HG03565 (cell line): ENCODE measurements around the gene NR3C2.
"Not testable (repeated sequence)": the region's sequence is repeated elsewhere in the genome, so short reads cannot be mapped to it uniquely, and the experiment has no call there.

ENCODE experiments used
- ATAC-seq: cut with Tn5 transposase; IDR thresholded peaks from one replicate; pipeline ENCODE4 v1.9.1; 2021; ENCODE audit warnings: mild to moderate bottlenecking, moderate library complexity; ENCODE audit not compliant: unreplicated experiment

NR3C2 gene

GRCh38 chr4:148323316-148323715 is 118.9 kb downstream of the NR3C2 start:
- ATAC-seq = not testable (repeated sequence)

DNA sequence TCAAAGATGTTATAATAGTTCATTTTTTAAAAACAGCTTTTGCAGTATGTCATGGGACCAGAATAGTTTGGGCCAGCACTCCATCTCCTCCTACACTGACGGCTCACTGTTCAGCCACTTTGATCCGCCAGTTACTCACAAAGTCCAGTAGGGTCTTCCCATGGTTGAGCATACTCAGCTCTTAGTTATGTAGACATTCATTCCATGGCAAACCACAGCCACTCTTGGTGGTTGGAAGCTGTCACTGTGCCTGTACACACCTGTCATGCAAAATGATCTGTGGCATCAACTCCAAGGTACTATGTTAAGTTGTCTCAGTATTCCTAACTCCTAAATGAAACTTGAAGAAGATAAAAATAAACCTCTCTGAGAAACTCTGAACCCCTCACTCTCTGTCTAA is 127.2 kb downstream of the NR3C2 start:
- no peak for ATAC-seq

GRCh38 chr4:148312956-148313490 is 129.2 kb downstream of the NR3C2 start:
- ATAC-seq = no peak

DNA sequence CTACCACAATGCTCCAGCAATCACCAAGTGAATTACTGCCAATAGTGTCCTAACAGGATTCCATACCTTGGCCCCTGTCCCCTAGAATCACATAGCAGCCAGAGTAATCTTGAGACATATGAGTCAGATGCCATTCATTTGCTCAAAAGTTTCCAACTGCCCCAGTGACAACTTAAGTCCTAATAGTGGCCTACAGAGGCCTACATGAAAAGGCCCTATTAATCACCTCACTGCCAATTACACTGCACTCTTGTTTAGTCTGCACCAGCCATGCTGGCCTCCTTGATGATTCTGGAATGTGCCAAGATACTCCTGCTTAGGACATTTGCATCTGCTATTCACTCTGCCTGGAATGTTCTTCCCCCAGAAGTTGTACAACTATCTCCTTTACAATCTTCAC is 130.7 kb downstream of the NR3C2 start:
- no peak for ATAC-seq

DNA sequence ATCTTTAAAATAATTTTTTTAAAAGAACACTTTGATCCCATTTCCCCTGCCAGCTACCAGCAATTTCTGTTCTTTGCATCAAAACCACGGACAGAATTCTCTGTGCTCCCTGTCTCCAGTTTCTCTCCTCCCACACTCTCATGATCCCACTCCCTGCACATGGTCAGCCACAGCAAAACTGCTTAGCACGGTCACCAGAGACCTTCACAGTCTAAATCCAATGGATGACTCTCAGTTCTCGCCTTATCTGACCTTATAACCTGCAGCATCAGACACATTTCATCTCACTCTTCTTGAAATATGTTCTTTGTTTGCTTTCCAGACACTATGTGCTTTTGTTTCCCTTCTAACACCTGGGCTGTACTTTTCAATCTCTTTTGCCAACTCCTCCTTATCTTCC is 131.5 kb downstream of the NR3C2 start:
- ATAC-seq = no peak

- no peak for ATAC-seq
Measured at GRCh38 chr4:148305751-148306150, 136.5 kb downstream of the NR3C2 start.

DNA sequence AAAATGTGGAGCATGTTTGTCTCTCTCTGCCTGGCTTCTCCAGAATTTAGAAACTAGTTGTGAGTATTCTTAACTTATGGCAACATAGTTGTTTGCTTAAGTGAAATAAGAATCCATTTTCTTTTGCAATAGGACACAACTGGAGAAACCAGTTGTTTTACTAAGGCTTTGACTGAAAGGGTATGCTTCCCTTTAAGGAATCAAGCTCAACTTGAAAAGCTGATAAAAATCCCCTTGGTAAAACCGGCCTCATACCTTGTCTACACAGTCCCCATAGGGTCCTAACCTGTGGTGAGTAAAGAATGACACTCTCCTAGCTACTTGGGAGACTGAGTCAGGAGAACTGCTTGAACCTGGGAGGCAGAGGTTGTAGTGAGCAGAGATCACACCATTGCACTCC is 139.8 kb downstream of the NR3C2 start:
- no peak for ATAC-seq

DNA sequence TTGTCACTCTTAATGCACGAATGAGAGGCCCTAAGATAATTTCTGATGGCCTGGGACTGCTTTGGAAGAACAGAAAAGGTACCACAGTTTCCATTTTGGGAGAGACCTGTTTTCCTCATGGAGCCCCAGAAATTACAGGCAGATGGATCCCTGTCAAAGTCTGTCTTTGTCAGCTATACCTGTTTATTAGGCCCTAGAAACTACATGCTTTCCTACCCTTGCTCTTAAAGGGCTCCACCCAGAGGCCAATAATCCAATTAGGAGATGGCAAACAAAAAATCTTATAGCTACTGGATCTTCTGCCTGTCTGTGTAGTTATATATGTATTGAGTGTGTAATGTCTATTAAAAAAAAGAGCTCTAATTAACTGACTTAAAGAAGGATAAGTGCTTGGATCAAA is 141.3 kb downstream of the NR3C2 start:
- ATAC-seq = no peak

- no peak for ATAC-seq
Measured at GRCh38 chr4:148299337-148299736, 142.9 kb downstream of the NR3C2 start.

DNA sequence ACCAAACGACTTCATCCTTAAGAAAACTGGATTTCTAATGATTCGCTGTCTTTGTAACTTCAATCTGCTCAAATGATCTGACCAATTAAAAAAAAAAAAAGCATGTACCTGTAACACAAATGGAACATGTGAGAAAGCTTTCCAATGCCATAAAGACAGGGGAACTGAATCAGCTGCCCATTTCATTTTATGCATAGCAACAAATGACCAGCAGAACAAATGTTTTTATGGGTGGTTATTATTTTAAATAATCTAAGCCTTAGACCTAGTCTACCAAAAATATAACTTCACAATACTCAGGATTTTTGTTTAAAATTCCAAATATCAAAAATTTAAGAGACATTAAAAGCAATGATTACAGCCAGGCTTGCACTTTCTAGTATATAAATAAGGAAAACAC is 145.7 kb downstream of the NR3C2 start:
- no peak for ATAC-seq

DNA sequence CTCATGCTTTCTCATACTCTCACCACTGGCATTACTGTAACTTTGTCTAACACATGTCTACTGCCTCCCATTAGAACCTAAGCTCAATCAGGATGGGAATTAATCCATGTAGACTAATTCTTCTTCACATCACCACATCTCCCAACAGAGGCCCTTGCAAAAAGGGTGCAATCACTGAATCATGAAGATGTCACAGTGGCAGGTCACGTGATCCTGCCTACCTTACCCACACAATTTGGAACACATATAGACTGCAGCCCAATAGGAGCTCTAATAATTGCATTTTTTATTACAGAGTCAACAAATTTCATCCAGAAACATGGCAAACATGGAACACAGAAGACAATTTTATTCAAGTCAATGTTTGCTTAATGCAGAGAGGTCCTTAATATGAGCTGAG is 146.6 kb downstream of the NR3C2 start:
- no peak for ATAC-seq

DNA sequence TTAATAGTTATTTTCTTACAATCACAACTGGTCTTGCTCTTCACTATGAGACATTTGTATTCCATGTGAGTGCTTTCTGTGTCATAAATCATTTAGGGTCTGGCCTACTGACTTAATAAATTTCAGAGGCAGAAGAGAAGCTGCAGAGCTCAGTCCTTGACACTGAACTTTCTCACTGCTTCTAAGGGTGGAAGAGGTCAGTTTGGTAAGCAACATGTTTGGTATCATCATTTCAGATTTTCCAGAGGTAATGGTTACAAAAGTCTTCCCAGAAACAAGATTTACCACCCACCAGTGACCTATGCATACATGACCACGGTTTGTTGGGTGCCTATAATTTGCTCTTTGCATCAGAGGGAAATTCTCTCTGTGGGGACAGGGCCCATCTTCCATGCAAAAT is 148.6 kb downstream of the NR3C2 start:
- no peak for ATAC-seq

DNA sequence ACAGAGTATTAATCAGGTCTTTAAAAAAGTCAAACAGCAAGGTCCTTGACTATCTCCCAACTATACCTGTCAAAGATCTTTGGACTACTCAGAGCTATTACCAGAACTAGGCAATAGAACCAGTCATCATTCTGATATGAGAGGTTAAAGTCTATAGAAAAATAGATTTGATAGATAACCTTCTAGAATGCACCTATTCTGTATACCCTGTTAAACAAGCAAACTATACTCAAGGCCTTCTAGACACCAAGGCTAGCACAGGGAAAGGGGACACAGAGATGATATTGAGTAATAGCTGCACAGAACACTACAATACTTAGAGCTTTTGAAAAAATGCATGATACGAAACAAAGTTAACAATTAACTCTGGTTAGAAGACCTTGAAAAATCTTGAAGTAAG is 149.5 kb downstream of the NR3C2 start:
- ATAC-seq = no peak

DNA sequence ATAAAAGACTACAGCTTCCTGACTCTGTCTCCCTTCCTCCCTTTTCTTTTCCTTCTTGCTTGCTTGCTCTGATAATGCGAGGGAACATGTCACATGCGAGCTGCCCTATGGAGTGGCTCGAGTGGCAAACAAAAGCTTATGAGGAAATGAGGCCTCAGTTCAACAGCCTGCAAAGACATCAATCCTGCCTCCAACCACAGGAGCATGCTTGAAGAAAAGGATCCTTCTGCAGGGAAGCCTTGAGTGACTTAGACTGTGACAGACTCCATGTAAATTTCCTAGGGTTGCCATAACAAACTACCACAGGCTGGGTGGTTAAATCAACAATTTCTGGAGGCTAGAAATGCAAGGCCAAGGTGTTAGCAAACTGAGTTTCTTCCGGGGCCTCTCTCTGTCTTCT is 152.5 kb downstream of the NR3C2 start:
- ATAC-seq = no peak

GRCh38 chr4:148288448-148288847 is 153.8 kb downstream of the NR3C2 start:
- ATAC-seq = no peak

DNA sequence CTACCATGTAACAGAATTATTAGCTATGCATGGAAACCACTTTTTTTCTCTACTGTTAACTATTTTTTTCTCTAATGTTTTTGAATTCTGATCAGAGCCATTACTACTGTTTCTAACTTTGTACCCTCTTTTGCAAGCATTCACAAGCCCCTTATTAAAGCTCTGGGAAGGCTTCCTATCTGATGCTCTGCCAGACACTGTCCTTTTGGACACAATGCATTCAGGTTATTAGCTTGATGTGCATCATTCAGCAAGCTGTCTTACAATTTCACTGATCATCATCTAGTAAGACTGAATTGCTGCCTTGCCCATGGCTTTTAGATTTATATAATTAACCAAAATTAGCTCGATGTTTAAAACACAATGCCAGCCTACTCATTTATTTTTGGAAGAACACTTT is 155.1 kb downstream of the NR3C2 start:
- ATAC-seq = no peak

GRCh38 chr4:148286012-148286411 is 156.2 kb downstream of the NR3C2 start:
- ATAC-seq = no peak

GRCh38 chr4:148283665-148284064 is 158.5 kb downstream of the NR3C2 start:
- no peak for ATAC-seq

GRCh38 chr4:148278310-148278709 is 163.9 kb downstream of the NR3C2 start:
- ATAC-seq = no peak

DNA sequence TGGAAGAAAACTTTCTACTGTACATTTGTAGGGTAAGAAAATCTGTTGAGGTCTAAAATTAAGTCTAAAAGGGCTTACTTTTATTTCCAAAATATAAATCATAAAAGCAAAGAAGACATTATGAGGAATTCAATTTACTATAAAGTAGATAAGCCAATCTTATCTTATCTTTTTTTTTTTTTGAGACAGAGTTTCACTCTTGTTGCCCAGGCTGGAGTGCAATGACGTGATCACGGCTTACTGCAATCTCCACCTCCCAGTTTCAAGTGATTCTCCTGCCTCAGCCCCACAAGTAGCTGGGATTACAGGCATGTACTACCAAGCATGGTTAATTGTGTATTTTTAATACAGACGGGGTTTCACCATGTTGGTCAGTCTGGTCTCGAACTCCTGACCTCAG is 166.9 kb downstream of the NR3C2 start:
- no peak for ATAC-seq

DNA sequence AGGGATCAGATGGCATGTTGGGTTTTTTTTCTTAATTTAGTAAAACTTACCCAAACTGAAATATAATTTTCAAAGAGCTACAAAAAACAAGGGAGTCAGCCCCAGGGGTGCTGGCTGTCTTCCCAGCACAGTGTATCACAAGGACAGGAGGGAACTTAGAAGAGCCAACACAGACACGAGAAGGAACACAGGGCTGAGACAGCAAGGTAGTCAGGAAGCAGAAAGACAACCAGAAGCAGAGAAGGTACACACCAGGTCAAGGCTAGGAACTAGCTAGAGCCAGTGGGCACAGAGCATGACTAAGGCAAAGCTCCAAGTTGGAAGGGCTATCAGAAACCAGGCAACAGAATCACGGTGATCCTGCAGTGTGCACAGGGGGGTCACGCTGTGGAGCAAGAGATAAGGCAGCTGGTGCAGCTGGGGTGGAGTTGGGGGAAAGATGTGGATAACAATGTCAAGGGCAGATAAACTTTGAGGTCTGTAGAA is 168.7 kb downstream of the NR3C2 start:
- no peak for ATAC-seq

- no peak for ATAC-seq
Measured at GRCh38 chr4:148271166-148271565, 171.0 kb downstream of the NR3C2 start.

DNA sequence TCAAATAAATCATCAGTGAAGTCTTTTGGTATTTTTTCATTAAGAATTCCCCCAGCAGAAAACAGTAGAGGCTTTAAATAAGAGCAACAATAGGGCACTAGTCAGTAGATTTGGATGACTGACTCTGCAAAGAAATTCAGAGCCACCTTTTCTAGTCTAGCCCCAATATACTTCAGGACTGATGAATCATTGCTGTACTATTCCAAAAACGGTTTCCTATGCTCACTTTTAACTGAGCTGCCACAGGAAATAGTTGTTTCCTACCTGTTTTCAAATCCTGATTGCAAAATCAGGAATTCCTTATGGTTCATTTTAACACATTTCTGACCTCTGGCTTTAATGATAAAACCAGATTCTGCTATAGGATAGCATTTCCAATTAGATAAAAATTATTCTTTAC is 171.6 kb downstream of the NR3C2 start:
- ATAC-seq = no peak

- no peak for ATAC-seq
Measured at GRCh38 chr4:148268835-148269234, 173.4 kb downstream of the NR3C2 start.
